HepG2 (cell line): Measurements from ENCODE around the gene UBL3. TPM values are rescaled to one million over a fixed set of nuclear protein-coding genes. Genes with fewer than 3 reads are reported as not detected.
A peak's percentile ranks its signal among the peaks of the same experiment; 100 is the strongest.

Source experiments
- DMAP1 ChIP-seq: IDR thresholded peaks from 2 replicates; pipeline ENCODE4 v1.6.1; 2016
- E2F1 ChIP-seq: sonication (generic); formaldehyde crosslinking; IDR thresholded peaks from 2 replicates; pipeline ENCODE4 v1.5.0; 2020; ENCODE audit warnings: missing genetic modification reagents
- FOSL2 ChIP-seq: sonication (generic); formaldehyde crosslinking; IDR thresholded peaks from 2 replicates; pipeline ENCODE4 v1.4.0; 2020; ENCODE audit warnings: missing genetic modification reagents
- GABPA ChIP-seq, 2 experiments: IDR thresholded peaks; 2 replicates each; pipeline ENCODE4 v1.6.1; 2011 to 2016; ENCODE audit warnings: low read depth in 2 of 2, low read length in 1 of 2, missing biosample characterization in 1 of 2, missing genetic modification characterization in 1 of 2
- JDP2 ChIP-seq: sonication (generic); formaldehyde crosslinking; IDR thresholded peaks from 2 replicates; pipeline ENCODE4 v1.8.1; 2022; ENCODE audit warnings: missing genetic modification reagents, borderline replicate concordance
- JUN ChIP-seq: sonication (generic); formaldehyde crosslinking; IDR thresholded peaks from 2 replicates; pipeline ENCODE4 v1.4.0; 2020; ENCODE audit warnings: mild to moderate bottlenecking, missing genetic modification reagents
- KLF15 ChIP-seq: sonication (generic); formaldehyde crosslinking; IDR thresholded peaks from 2 replicates; pipeline ENCODE4 v1.8.1; 2023; ENCODE audit warnings: borderline replicate concordance, mild to moderate bottlenecking, inconsistent platforms, missing genetic modification reagents, mixed read lengths
- NONO ChIP-seq, 2 experiments: fragments of 450-650 bp in 1 of 2; sonication (generic) in 1 of 2; formaldehyde crosslinking in 1 of 2; IDR thresholded peaks in 1 of 2; conservative IDR thresholded peaks in 1 of 2; 2 replicates each; pipeline versions ENCODE4 v1.6.1 to v1.8.0; 2017 to 2022; ENCODE audit warnings: mild to moderate bottlenecking in 1 of 2, missing genetic modification reagents in 1 of 2, moderate library complexity in 1 of 2
- PAXIP1 ChIP-seq: sonication (generic); formaldehyde crosslinking; conservative IDR thresholded peaks from 2 replicates; pipeline ENCODE4 v1.4.0; 2020; ENCODE audit warnings: mild to moderate bottlenecking, missing genetic modification reagents, moderate library complexity
- SKIL ChIP-seq: sonication (generic); formaldehyde crosslinking; IDR thresholded peaks from 2 replicates; pipeline ENCODE4 v1.8.0; 2022; ENCODE audit warnings: missing genetic modification reagents, mild to moderate bottlenecking, moderate library complexity, borderline replicate concordance
- TAF1 ChIP-seq: sonication (generic); formaldehyde crosslinking; IDR thresholded peaks from 2 replicates; pipeline ENCODE4 v1.4.0; 2020; ENCODE audit warnings: missing genetic modification reagents
- UBTF ChIP-seq: sonication (generic); formaldehyde crosslinking; IDR thresholded peaks from 2 replicates; pipeline ENCODE4 v1.4.0; 2020; ENCODE audit warnings: mild to moderate bottlenecking, missing genetic modification reagents
- ZNF143 ChIP-seq: sonication (generic); formaldehyde crosslinking; IDR thresholded peaks from 2 replicates; pipeline ENCODE4 v1.4.0; 2020; ENCODE audit warnings: missing genetic modification reagents
- ZNF263 ChIP-seq: sonication (generic); formaldehyde crosslinking; IDR thresholded peaks from 2 replicates; pipeline ENCODE4 v1.4.0; 2020; ENCODE audit warnings: missing genetic modification reagents
- ZNF317 ChIP-seq: sonication (generic); formaldehyde crosslinking; IDR thresholded peaks from 2 replicates; pipeline ENCODE4 v1.5.0; 2020; ENCODE audit warnings: mild to moderate bottlenecking, missing genetic modification reagents
- ZNF501 ChIP-seq: sonication (generic); formaldehyde crosslinking; IDR thresholded peaks from 2 replicates; pipeline ENCODE4 v1.5.1; 2020; ENCODE audit warnings: mild to moderate bottlenecking, moderate library complexity, missing genetic modification reagents
- ZNF746 ChIP-seq: sonication (generic); formaldehyde crosslinking; IDR thresholded peaks from 2 replicates; pipeline ENCODE4 v1.8.0; 2022; ENCODE audit warnings: mild to moderate bottlenecking, missing genetic modification reagents
- ZNF816 ChIP-seq: sonication (generic); formaldehyde crosslinking; IDR thresholded peaks from 2 replicates; pipeline ENCODE4 v1.8.0; 2022; ENCODE audit warnings: missing genetic modification reagents, mild to moderate bottlenecking, borderline replicate concordance
- polyA plus RNA-seq, 8 experiments: library from polyadenylated mRNA; depleted of rRNA in 3 of 8; stranded (reverse) in 7 of 8; unstranded in 1 of 8; fragments of >200 nt; fragmentation: Illumina TruSeq in 4 of 8; extraction: Trizol in 4 of 8; gene quantifications; 2 replicates each; pipeline versions ENCODE4 v1.2.1 to v1.2.3, GENCODE V29; 2011 to 2016; ENCODE audit warnings: low read depth in 4 of 8, missing spikeins in 1 of 8, mixed read lengths in 1 of 8; ENCODE audit not compliant: insufficient read depth in 1 of 8
- total RNA-seq, 5 experiments: library from RNA; depleted of rRNA; stranded (reverse); fragments of >200 nt; fragmentation: Illumina TruSeq; extraction: Trizol; gene quantifications; 2 replicates each; pipeline ENCODE4 v1.2.3, GENCODE V29; 2016; ENCODE audit warnings: low read depth in 1 of 5

Gene UBL3
- total and polyA plus RNA-seq, 2 of the 13 experiments (the other 11 are each of a cell fraction or from before 2014, with no cell fraction given) = 7.4 to 9.6 TPM

- 0 out of 2 replicates have a peak, but pooled peaks have one; percentile 15 for TF ChIP-seq PAXIP1 (CRISPR knock-in tag)
- TF ChIP-seq JDP2 (CRISPR knock-in tag) = no peak
- TF ChIP-seq ZNF317 = 0 out of 2 replicates have a peak, but pooled peaks have one; percentile 30
- TF ChIP-seq DMAP1 (CRISPR knock-in tag) = peak; percentile 4; the same call in 1 of the 2 replicates
- TF ChIP-seq NONO (IDR thresholded peaks at IDR 0.05) = no peak
- TF ChIP-seq NONO (CRISPR knock-in tag; conservative IDR thresholded peaks at IDR 0.05) = 0 out of 2 replicates have a peak, but pooled peaks have one; percentile 39
- TF ChIP-seq SKIL (CRISPR knock-in tag) = peak; percentile 31; the same call in 1 of the 2 replicates
- peak; percentile 72 for TF ChIP-seq ZNF816 (CRISPR knock-in tag)
- peak; percentile 79 for TF ChIP-seq TAF1 (CRISPR knock-in tag)
- TF ChIP-seq JUN (CRISPR knock-in tag) = no peak
- TF ChIP-seq UBTF (CRISPR knock-in tag) = peak; percentile 83
- TF ChIP-seq KLF15 (CRISPR knock-in tag) = peak; percentile 51; the same call in 1 of the 2 replicates
- TF ChIP-seq ZNF746 (CRISPR knock-in tag) = peak; percentile 91
- peak; percentile 89 for TF ChIP-seq ZNF143 (CRISPR knock-in tag)
- TF ChIP-seq ZNF263 = 0 out of 2 replicates have a peak, but pooled peaks have one; percentile 37
- peak; percentile 42; the same call in 1 of the 2 replicates for TF ChIP-seq ZNF501
- peak; percentile 50 for TF ChIP-seq FOSL2 (CRISPR knock-in tag)
- TF ChIP-seq GABPA (IDR thresholded peaks at IDR 0.05; ENCODE audit: low read depth, low read length) = peak; percentile 28; the same call in 1 of the 2 replicates
- peak; percentile 72 for TF ChIP-seq GABPA (CRISPR knock-in tag; IDR thresholded peaks at IDR 0.05; ENCODE audit: low read depth)
- 0 out of 2 replicates have a peak, but pooled peaks have one; percentile 23 for TF ChIP-seq E2F1
Measured at GRCh38 chr13:29850213-29850898, at the start of gene UBL3 (continued).
